Renal cortex interstitium (tissue), 11 donors: ENCODE data around the gene DUOX2. TPM values are rescaled to one million over a fixed set of nuclear protein-coding genes. Genes with fewer than 3 reads are reported as not detected.
"Not testable (repeated sequence)": the region's sequence is repeated elsewhere in the genome, so short reads cannot be mapped to it uniquely, and the experiment has no call there.

Source experiments
- DNase-seq, 11 donors: peaks; one replicate each; pipeline ENCODE4 v3.0.0-alpha.2; 2013; ENCODE audit warnings: low read depth in 9 of 11, low spot score in 4 of 11; ENCODE audit errors: extremely low read depth in 1 of 11
- polyA plus RNA-seq, 3 donors: library from polyadenylated mRNA; unstranded; fragments of 120-200 nt; gene quantifications; one replicate each; pipeline ENCODE4 v1.2.1, GENCODE V29; 2013; ENCODE audit not compliant: insufficient read length in 3 of 3

DUOX2 gene
- polyA plus RNA-seq, 3 donors, result 0.05 to 0.11 (median 0.07) TPM

GRCh38 chr15:45140557-45141250, 26.7 kb upstream of the DUOX2 start:
- no peak for DNase-seq

GRCh38 chr15:45139770-45140169, 25.8 kb upstream of the DUOX2 start:
- DNase-seq, result no peak

GRCh38 chr15:45138814-45139765, 25.1 kb upstream of the DUOX2 start:
- DNase-seq, result no peak

- no peak for DNase-seq
These were observed 23.7 kb upstream of the DUOX2 start for GRCh38 chr15:45137703-45138102.

- no peak for DNase-seq
These were observed 22.4 kb upstream of the DUOX2 start for GRCh38 chr15:45136378-45136764.

- DNase-seq, result not testable (repeated sequence)
These were observed 21.9 kb upstream of the DUOX2 start for GRCh38 chr15:45135705-45136377.

- no peak for DNase-seq
These were observed 21.0 kb upstream of the DUOX2 start for GRCh38 chr15:45134682-45135604.

GRCh38 chr15:45134046-45134445, 20.1 kb upstream of the DUOX2 start:
- DNase-seq, result no peak

GRCh38 chr15:45133561-45133920, 19.6 kb upstream of the DUOX2 start:
- peak in 1 of 11 donors; percentile 36 for DNase-seq

GRCh38 chr15:45132844-45133560, 19.0 kb upstream of the DUOX2 start:
- no peak for DNase-seq

GRCh38 chr15:45131510-45131909, 17.5 kb upstream of the DUOX2 start:
- no peak for DNase-seq

- DNase-seq, result no peak
These were observed 16.5 kb upstream of the DUOX2 start for GRCh38 chr15:45130291-45131000.

GRCh38 chr15:45129651-45130129, 15.7 kb upstream of the DUOX2 start, which contains the start of the genes DUOX1 and DUOXA1:
Gene DUOX1, plus strand, starts transcription at chr15:45129994. Its CDS starts 1,973 bp downstream, at chr15:45131967.
Gene DUOXA1, minus strand, starts transcription at chr15:45129879. Its CDS starts 6,865 bp downstream, at chr15:45123014.
- DNase-seq, result no peak

GRCh38 chr15:45128971-45129639, 15.1 kb upstream of the DUOX2 start:
- DNase-seq, result no peak

GRCh38 chr15:45126535-45127158, 12.7 kb upstream of the DUOX2 start:
- DNase-seq, result no peak

- no peak for DNase-seq
These were observed 9.4 kb upstream of the DUOX2 start for GRCh38 chr15:45123397-45123796.
